AG04449 (cell line): ENCODE results near the gene ZBTB11.
A peak's percentile ranks its signal among the peaks of the same experiment; 100 is the strongest.

ENCODE experiments used
- CTCF ChIA-PET: fragments of 350-600 bp; formaldehyde crosslinking; extraction: SDS; loops from one replicate; lab custom pipeline; 2021; ENCODE audit warnings: antibody characterized with exemption; lab: Yijun Ruan, JAX
- POLR2A ChIA-PET: fragments of 400-600, 350-600 bp; formaldehyde crosslinking; extraction: SDS; loops from one replicate; lab custom pipeline; 2020; ENCODE audit warnings: antibody characterized with exemption, inconsistent platforms; lab: Yijun Ruan, JAX
- DNase-seq: peaks from one replicate; pipeline ENCODE4 v3.0.0-alpha.2; 2010; ENCODE audit warnings: low read depth, low spot score
- H3K4me3 ChIP-seq: 2 replicates; pipeline ENCODE4 v1.5.1; 2011; ENCODE audit warnings: low read depth, mild to moderate bottlenecking, control low read depth, low read length
- CTCF ChIP-seq: IDR thresholded peaks from one replicate; pipeline ENCODE4 v1.5.1; 2011; ENCODE audit warnings: mild to moderate bottlenecking, moderate library complexity, low read length, control low read depth, inconsistent platforms; ENCODE audit not compliant: insufficient read depth; ENCODE audit errors: missing control alignments

The ZBTB11 gene

GRCh38 chr3:101677436-101678286, 729 bp upstream of the ZBTB11 start:
- ChIA-PET POLR2A (interaction anchor here (1.5 to 4.7 kb wide), 3 partner anchors 8 to 104 kb away, joined by 6 to 38 read pairs (median 6); partner anchors contain the start of genes PCNP and RPL24), CTCF (interaction anchor here (1.0 to 4.7 kb wide), 9 partner anchors 9 to 104 kb away, joined by 3 to 35 read pairs (median 4); partner anchors contain the start of genes PCNP and RPL24)
- H3K4me3 ChIP-seq: peak overlapping the region; percentile 48
- no peak for TF ChIP-seq CTCF
- no peak for DNase-seq

GRCh38 chr3:101676216-101676764, 642 bp downstream of the ZBTB11 start:
- POLR2A ChIA-PET: interaction anchor here (1.5 to 4.7 kb wide), 4 partner anchors 9 to 103 kb away, joined by 3 to 38 read pairs (median 6); partner anchors contain the start of genes PCNP and RPL24
- peak; percentile 12 for TF ChIP-seq CTCF
- peak; percentile 70 for DNase-seq
- CTCF ChIA-PET: interaction anchor here (3.2 to 4.7 kb wide), 4 partner anchors 10 to 102 kb away, joined by 14 to 35 read pairs (median 20); partner anchors contain the start of genes PCNP and RPL24
- peak overlapping the region; percentile 99 for H3K4me3 ChIP-seq

- H3K4me3 ChIP-seq: peak overlapping the region; percentile 99
- CTCF ChIA-PET: interaction anchor here (3.2 to 4.7 kb wide), 4 partner anchors 10 to 102 kb away, joined by 14 to 35 read pairs (median 20); partner anchors contain the start of genes PCNP and RPL24
- POLR2A ChIA-PET: interaction anchor here (1.3 to 4.7 kb wide), 4 partner anchors 10 to 103 kb away, joined by 3 to 38 read pairs (median 4); partner anchors contain the start of genes NXPE3 and RPL24
- DNase-seq: no peak
- TF ChIP-seq CTCF: no peak
These were observed 1.2 kb downstream of the ZBTB11 start for GRCh38 chr3:101675709-101676215.

- ChIA-PET CTCF (interaction anchor here (4.7 kb wide), 1 partner anchor 101 kb away, joined by 17 read pairs; the partner anchor contains the start of gene PCNP), POLR2A (interaction anchor here (1.3 to 4.7 kb wide), 2 partner anchors 11 to 104 kb away, joined by 3 to 38 read pairs; partner anchors contain the start of genes NXPE3 and RPL24)
- TF ChIP-seq CTCF: no peak
- H3K4me3 ChIP-seq: no peak overlapping the region
- DNase-seq: no peak
These were observed 2.4 kb downstream of the ZBTB11 start for GRCh38 chr3:101674518-101674917.

GRCh38 chr3:101673953-101674352, 3.0 kb downstream of the ZBTB11 start:
- no peak for DNase-seq
- ChIA-PET POLR2A (no interaction called here), CTCF (interaction anchor here (0.6 to 4.7 kb wide), 2 partner anchors 9 to 100 kb away, joined by 4 to 17 read pairs; partner anchors contain the start of gene PCNP)
- no peak overlapping the region for H3K4me3 ChIP-seq
- no peak for TF ChIP-seq CTCF
